ENCODE results near the gene VSTM2L. TPM values are rescaled to one million over a fixed set of nuclear protein-coding genes. Genes with fewer than 3 reads are reported as not detected.

The VSTM2L gene
- total and polyA plus RNA-seq, 2 donors (not counting 3 experiments of a cell fraction or from before 2014, with no cell fraction given) = 0.18 TPM; not detected in 1

DNA sequence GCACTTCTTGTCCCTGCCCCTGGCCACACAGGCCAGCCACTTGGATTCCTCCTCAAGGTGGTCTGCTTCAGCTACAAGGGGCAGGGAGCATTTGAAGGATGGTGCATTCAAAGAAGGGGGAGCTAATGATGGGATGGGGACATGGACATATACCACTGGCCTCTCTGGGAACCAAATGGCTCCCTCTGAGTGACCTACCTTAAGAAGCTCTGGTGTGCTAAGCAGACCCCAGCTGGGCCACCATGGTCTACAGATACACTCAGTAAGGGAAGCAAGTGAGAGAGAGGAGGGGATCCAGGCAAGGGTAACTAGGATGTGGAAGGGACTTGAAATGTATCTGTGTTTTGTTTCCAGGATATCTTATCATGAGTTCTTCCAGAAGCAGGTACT, 67.9 kb downstream of the VSTM2L start:
- dilution Hi-C loops (cut with MboI; ENCODE audit: extremely low pct_ligation_motif_present, low sequenced_read_pairs) (no loop called here), intact Hi-C loops (cut with micrococcal nuclease) (no loop called here)
- Histone ChIP-seq H3K9ac (replicated peaks; ENCODE audit: extremely low read depth, insufficient read depth, low read length) (no peak overlapping the region), H3K9me3 (replicated peaks; ENCODE audit: control insufficient read depth, insufficient read depth, low read length) (no peaks in the 10 kb centered on the region), H3K36me3 (ENCODE audit: control insufficient read depth in 2 of 2, extremely low read depth in 1 of 2, insufficient read depth in 2 of 2, low read length in 2 of 2) (no peaks in the 10 kb centered on the region), H3K4me3 (replicated peaks in 1 of 3; ENCODE audit: insufficient read depth in 1 of 3, low read depth in 1 of 3, low read length in 3 of 3) (no peak overlapping the region), H2AFZ (ENCODE audit: low read depth, low read length) (no peak overlapping the region), H3K9me1 (replicated peaks; ENCODE audit: control insufficient read depth, extremely low read depth, insufficient read depth, low read length) (no peaks in the 10 kb centered on the region), H3K79me2 (ENCODE audit: control insufficient read depth, insufficient read depth, low read length) (no peaks in the 10 kb centered on the region), H4K20me1 (replicated peaks; ENCODE audit: control insufficient read depth, extremely low read depth, insufficient read depth, low read length) (no peaks in the 10 kb centered on the region), H3K4me1 (ENCODE audit: control insufficient read depth, extremely low read depth, insufficient read depth, low read length) (no peaks in the 10 kb centered on the region), H3K27ac (ENCODE audit: insufficient read depth, low read depth, low read length) (no peak overlapping the region), H3K27me3 (ENCODE audit: control insufficient read depth in 2 of 2, insufficient read depth in 2 of 2, low read length in 2 of 2) (peaks cover 2 to 5% of the 10 kb centered on the region in 2 experiments), H3K4me2 (ENCODE audit: insufficient read depth, low read length) (no peak overlapping the region)
- TF ChIP-seq POLR2A (IDR thresholded peaks at IDR 0.05; ENCODE audit: low read depth, low read length) = no peak
- TF ChIP-seq POLR2AphosphoS5 (IDR thresholded peaks at IDR 0.05; ENCODE audit: insufficient read depth, low read depth, low read length) = no peak
- no peak for TF ChIP-seq FOS (IDR thresholded peaks at IDR 0.05; ENCODE audit: borderline replicate concordance, insufficient read depth, low read length)
- TF ChIP-seq, protein P1, sequence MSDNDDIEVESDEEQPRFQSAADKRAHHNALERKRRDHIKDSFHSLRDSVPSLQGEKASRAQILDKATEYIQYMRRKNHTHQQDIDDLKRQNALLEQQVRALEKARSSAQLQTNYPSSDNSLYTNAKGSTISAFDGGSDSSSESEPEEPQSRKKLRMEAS (IDR thresholded peaks at IDR 0.05; ENCODE audit: insufficient read depth, insufficient read length) = no peak
- TF ChIP-seq MYC (IDR thresholded peaks at IDR 0.05; ENCODE audit: low read depth, low read length) = no peak
- TF ChIP-seq EZH2 (IDR thresholded peaks at IDR 0.05; ENCODE audit: borderline replicate concordance, low read depth, low read length, severe bottlenecking) = no peak
- TF ChIP-seq GATA2 (IDR thresholded peaks at IDR 0.05; ENCODE audit: insufficient read depth, insufficient read length, low read depth, low read length) = no peak
- TF ChIP-seq JUN (IDR thresholded peaks at IDR 0.05; ENCODE audit: borderline replicate concordance, insufficient read depth, insufficient read length, low read depth) = no peak
- TF ChIP-seq, protein P2, sequence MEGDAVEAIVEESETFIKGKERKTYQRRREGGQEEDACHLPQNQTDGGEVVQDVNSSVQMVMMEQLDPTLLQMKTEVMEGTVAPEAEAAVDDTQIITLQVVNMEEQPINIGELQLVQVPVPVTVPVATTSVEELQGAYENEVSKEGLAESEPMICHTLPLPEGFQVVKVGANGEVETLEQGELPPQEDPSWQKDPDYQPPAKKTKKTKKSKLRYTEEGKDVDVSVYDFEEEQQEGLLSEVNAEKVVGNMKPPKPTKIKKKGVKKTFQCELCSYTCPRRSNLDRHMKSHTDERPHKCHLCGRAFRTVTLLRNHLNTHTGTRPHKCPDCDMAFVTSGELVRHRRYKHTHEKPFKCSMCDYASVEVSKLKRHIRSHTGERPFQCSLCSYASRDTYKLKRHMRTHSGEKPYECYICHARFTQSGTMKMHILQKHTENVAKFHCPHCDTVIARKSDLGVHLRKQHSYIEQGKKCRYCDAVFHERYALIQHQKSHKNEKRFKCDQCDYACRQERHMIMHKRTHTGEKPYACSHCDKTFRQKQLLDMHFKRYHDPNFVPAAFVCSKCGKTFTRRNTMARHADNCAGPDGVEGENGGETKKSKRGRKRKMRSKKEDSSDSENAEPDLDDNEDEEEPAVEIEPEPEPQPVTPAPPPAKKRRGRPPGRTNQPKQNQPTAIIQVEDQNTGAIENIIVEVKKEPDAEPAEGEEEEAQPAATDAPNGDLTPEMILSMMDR (IDR thresholded peaks at IDR 0.05; ENCODE audit: extremely low read depth in 1 of 2, insufficient read depth in 1 of 2, low read depth in 1 of 2, low read length in 2 of 2) = no peak
- CTCF ChIA-PET = interaction anchor here (1.2 to 1.5 kb wide), 2 partner anchors 9 to 15 kb away, joined by 4 to 5 read pairs; no protein-coding TSS in a partner anchor
- BruUV-seq (replicated peaks) = no TSS peak
- no peak for FAIRE-seq
- POLR2A ChIA-PET = no interaction called here
- no peak for DNase-seq (ENCODE audit: low read depth, low spot score)
